HG03460 (cell line): ENCODE results near the gene MAD1L1.

Source experiments
- ATAC-seq: cut with Tn5 transposase; IDR thresholded peaks from one replicate; pipeline ENCODE4 v1.9.1; 2021; ENCODE audit not compliant: unreplicated experiment

The MAD1L1 gene

GRCh38 chr7:1781369-1781768 is 451.4 kb downstream of the MAD1L1 start:
- no peak for ATAC-seq

DNA sequence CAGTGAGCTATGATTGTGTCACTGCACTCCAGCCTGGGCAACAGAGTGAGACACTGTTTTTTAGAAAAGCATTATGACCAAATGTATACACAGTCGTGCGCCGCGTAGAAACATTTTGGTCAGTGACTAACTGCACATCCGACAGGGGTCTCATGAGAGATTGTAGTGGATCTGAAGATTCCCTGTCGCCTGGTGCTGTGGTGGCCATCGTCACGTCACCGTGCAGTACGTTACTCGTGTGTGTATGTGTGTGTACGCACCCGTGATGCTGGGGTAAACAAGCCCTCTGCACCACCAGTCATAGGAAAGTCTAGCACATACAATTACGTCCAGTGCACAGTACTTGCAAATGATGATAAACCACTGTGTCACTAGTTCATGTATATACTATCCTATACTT is 453.3 kb downstream of the MAD1L1 start:
- no peak for ATAC-seq

DNA sequence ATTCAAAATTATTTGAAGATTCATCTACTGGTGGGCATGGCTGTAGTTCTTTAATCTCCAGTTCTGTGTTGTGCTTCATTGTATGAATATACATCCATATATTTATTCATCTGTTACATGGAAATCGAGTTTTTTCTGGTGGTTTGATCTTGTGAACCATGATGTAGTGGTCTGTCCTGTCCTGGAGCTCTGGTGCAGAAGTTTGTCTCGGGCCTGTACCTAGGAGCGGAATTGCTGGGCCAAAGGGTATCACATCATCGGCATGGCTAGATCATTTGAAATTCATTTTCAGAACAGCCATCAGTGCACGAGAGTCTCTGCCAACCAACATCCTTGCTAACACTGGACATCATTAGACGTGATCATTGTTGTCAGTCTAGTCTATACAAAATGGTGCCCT is 455.6 kb downstream of the MAD1L1 start:
- no peak for ATAC-seq

DNA sequence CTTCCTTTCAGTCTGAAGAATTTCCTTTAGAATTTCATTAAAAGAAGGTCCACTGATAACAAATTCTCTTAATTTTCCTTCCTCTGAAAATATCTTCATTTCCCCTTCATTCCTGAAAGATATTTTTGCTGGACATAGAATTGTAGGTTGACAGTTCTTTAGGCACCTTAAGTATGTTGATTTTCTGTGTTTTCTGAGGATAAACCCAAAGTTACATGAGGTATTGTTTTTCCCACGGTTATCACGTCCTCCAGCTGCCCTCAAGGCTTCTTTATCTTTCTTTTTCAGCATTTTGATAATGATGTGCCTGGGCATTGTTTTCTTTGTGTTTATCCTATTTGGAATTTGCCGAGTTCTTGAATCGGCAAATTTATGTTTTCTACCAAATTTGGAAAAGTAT is 457.4 kb downstream of the MAD1L1 start:
- no peak for ATAC-seq

GRCh38 chr7:1770331-1770730 is 462.4 kb downstream of the MAD1L1 start:
- no peak for ATAC-seq

DNA sequence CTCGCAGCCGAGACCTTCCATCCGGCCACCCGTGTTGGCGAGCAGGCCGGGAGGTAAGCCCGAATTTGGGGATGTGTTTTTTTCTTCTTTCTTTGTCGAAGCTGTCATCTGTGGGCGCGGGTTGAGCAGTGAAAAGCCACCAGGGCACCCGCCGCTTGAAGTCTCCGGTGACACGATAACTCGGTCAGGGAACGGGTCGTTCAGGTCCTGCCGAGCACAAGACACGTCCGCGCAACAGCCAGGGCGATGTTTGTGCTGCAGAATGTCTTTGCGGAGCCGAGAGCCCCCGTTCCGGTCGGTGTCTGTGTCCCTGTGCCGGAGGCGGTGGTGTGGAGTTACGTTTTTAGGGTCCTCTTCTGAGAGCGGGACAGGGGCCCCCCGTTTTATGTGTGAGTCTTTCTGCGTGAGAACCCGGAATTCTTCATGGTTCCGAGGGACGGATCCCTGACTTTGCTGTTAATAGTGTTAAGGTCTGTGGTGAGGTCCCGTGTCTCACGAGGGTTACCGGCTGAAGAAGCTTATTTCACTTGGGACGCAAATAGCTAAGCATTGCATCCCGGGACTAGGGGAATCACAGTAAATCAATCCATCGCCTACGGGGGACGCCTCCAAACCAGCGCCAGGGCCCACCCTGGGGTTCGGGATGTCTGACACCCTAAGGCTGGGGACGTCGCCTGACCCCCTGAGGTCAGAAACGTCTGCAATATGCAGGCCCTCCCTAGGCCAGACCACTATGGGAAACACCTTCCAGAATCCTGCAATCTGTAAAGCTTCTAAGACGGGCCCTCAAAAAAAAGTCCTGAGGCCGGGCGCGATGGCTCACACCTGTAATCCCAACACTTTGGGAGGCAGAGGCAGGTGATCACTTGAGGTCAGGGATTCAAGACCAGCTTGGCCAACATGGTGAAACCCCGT is 463.2 kb downstream of the MAD1L1 start:
- ATAC-seq = no peak

DNA sequence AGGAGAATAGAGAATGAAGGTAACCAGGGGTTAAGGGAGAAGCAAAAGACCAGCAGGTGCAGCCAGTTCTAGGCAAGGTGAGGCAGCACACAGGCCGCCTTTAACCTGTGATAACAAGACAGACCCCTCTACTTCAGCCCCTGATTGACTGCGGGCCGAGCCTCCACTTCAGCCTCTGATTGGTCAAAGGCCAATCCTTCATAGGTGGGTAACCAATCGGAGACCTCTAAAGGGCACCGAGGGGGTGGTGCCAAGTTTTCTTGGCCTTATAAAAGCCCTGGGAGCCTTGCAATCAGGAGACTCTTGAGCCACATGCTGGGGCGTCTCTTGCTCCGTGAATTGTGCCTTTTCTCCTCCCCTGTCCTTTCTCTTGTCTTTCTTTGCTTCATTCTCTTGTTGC is 463.9 kb downstream of the MAD1L1 start:
- no peak for ATAC-seq

GRCh38 chr7:1767524-1767923 is 465.2 kb downstream of the MAD1L1 start:
- no peak for ATAC-seq
